Activated effector memory CD4-positive, alpha-beta T cell treated with anti-CD3 and anti-CD28 coated beads, Interleukin-2, amount 50 U/mL, for 16 hours (primary cell): ENCODE data around the gene CTNNBIP1.

Source experiments
- DNase-seq: peaks from one replicate; pipeline ENCODE4 v3.0.0-alpha.2; 2020

The CTNNBIP1 gene

GRCh38 chr1:9903801-9904527, 6.1 kb downstream of the CTNNBIP1 start:
- no peak for DNase-seq

- DNase-seq: no peak
Measured at GRCh38 chr1:9902060-9902452, 8.0 kb downstream of the CTNNBIP1 start.

GRCh38 chr1:9901148-9902059, 8.7 kb downstream of the CTNNBIP1 start:
- DNase-seq: no peak

GRCh38 chr1:9900142-9901043, 9.7 kb downstream of the CTNNBIP1 start:
- DNase-seq: no peak

- DNase-seq: no peak
Measured at GRCh38 chr1:9894115-9894514, 16.0 kb downstream of the CTNNBIP1 start.

GRCh38 chr1:9892563-9893528, 17.2 kb downstream of the CTNNBIP1 start:
- DNase-seq: no peak

- DNase-seq: no peak
Measured at GRCh38 chr1:9891207-9891606, 18.9 kb downstream of the CTNNBIP1 start.

GRCh38 chr1:9890224-9890731, 19.8 kb downstream of the CTNNBIP1 start:
- DNase-seq: no peak

- no peak for DNase-seq
Measured at GRCh38 chr1:9889411-9889810, 20.7 kb downstream of the CTNNBIP1 start.

GRCh38 chr1:9888886-9889285, 21.2 kb downstream of the CTNNBIP1 start:
- no peak for DNase-seq

- no peak for DNase-seq
Measured at GRCh38 chr1:9887070-9887469, 23.0 kb downstream of the CTNNBIP1 start.

GRCh38 chr1:9886092-9886742, 23.9 kb downstream of the CTNNBIP1 start:
- no peak for DNase-seq

GRCh38 chr1:9884805-9885204, 25.3 kb downstream of the CTNNBIP1 start:
- no peak for DNase-seq

GRCh38 chr1:9883585-9884449, 26.3 kb downstream of the CTNNBIP1 start:
- no peak for DNase-seq

- DNase-seq: no peak
Measured at GRCh38 chr1:9882945-9883303, 27.1 kb downstream of the CTNNBIP1 start.

- no peak for DNase-seq
Measured at GRCh38 chr1:9882296-9882944, 27.6 kb downstream of the CTNNBIP1 start.

- DNase-seq: no peak
Measured at GRCh38 chr1:9881838-9882249, 28.2 kb downstream of the CTNNBIP1 start.

GRCh38 chr1:9878404-9878803, 31.7 kb downstream of the CTNNBIP1 start:
- no peak for DNase-seq

GRCh38 chr1:9877962-9878361, 32.1 kb downstream of the CTNNBIP1 start:
- no peak for DNase-seq

GRCh38 chr1:9875636-9876000, 34.5 kb downstream of the CTNNBIP1 start:
- DNase-seq: no peak
